ENCODE results near the gene KIRREL3.

KIRREL3 gene

GRCh38 chr11:126890561-126890960 lies 110.0 kb downstream of the KIRREL3 start:
- Histone ChIP-seq H3K27ac (ENCODE audit: low read depth, low read length) (no peak overlapping the region), H3K27me3 (ENCODE audit: insufficient read depth, low read length) (no peaks in the 10 kb centered on the region), H3K9me3 (ENCODE audit: insufficient read depth, low read depth, low read length) (no peaks in the 10 kb centered on the region), H3K9ac (ENCODE audit: low read depth, low read length) (no peak overlapping the region), H3K4me3 (ENCODE audit: low read length) (no peak overlapping the region), H3K4me1 (ENCODE audit: insufficient read depth, low read length) (peaks cover 29% of the 10 kb centered on the region), H3K36me3 (ENCODE audit: insufficient read depth, low read length) (no peaks in the 10 kb centered on the region)
- 45% methylated on average over 7 of the region's 7 CpGs for WGBS

- Histone ChIP-seq H3K9ac (ENCODE audit: low read depth, low read length) (no peak overlapping the region), H3K4me3 (ENCODE audit: low read length) (no peak overlapping the region), H3K9me3 (ENCODE audit: insufficient read depth, low read depth, low read length) (no peaks in the 10 kb centered on the region), H3K4me1 (ENCODE audit: insufficient read depth, low read length) (peaks cover 20% of the 10 kb centered on the region), H3K27me3 (ENCODE audit: insufficient read depth, low read length) (no peaks in the 10 kb centered on the region; the same call in 1 of the 2 replicates), H3K27ac (ENCODE audit: low read depth, low read length) (no peak overlapping the region), H3K36me3 (ENCODE audit: insufficient read depth, low read length) (no peaks in the 10 kb centered on the region)
- 87% methylated on average over 7 of the region's 7 CpGs for WGBS
Observed at GRCh38 chr11:126888115-126888712, 112.4 kb downstream of the KIRREL3 start.

GRCh38 chr11:126886636-126887035 lies 113.9 kb downstream of the KIRREL3 start:
- 91% methylated on average over 1 of the region's 1 CpG for WGBS
- Histone ChIP-seq H3K27me3 (ENCODE audit: insufficient read depth, low read length) (no peaks in the 10 kb centered on the region; the same call in 1 of the 2 replicates), H3K4me3 (ENCODE audit: low read length) (no peak overlapping the region), H3K27ac (ENCODE audit: low read depth, low read length) (no peak overlapping the region), H3K4me1 (ENCODE audit: insufficient read depth, low read length) (peaks cover 16% of the 10 kb centered on the region), H3K9ac (ENCODE audit: low read depth, low read length) (no peak overlapping the region), H3K36me3 (ENCODE audit: insufficient read depth, low read length) (no peaks in the 10 kb centered on the region), H3K9me3 (ENCODE audit: insufficient read depth, low read depth, low read length) (no peaks in the 10 kb centered on the region)

- H3K9me3 ChIP-seq (ENCODE audit: insufficient read depth, low read depth, low read length): no peaks in the 10 kb centered on the region
- H3K4me1 ChIP-seq (ENCODE audit: insufficient read depth, low read length): peaks cover 13% of the 10 kb centered on the region
- H3K27ac ChIP-seq (ENCODE audit: low read depth, low read length): no peak overlapping the region
- WGBS: 94% methylated on average over 3 of the region's 3 CpGs
- H3K36me3 ChIP-seq (ENCODE audit: insufficient read depth, low read length): no peaks in the 10 kb centered on the region
- H3K4me3 ChIP-seq (ENCODE audit: low read length): no peak overlapping the region
- H3K9ac ChIP-seq (ENCODE audit: low read depth, low read length): no peak overlapping the region
- H3K27me3 ChIP-seq (ENCODE audit: insufficient read depth, low read length): no peaks in the 10 kb centered on the region; the same call in 1 of the 2 replicates
Observed at GRCh38 chr11:126886085-126886484, 114.5 kb downstream of the KIRREL3 start.

GRCh38 chr11:126884594-126884993 lies 116.0 kb downstream of the KIRREL3 start:
- Histone ChIP-seq H3K36me3 (ENCODE audit: insufficient read depth, low read length) (no peaks in the 10 kb centered on the region), H3K27me3 (ENCODE audit: insufficient read depth, low read length) (no peaks in the 10 kb centered on the region; the same call in 1 of the 2 replicates), H3K4me1 (ENCODE audit: insufficient read depth, low read length) (no peaks in the 10 kb centered on the region), H3K27ac (ENCODE audit: low read depth, low read length) (no peak overlapping the region), H3K9ac (ENCODE audit: low read depth, low read length) (no peak overlapping the region), H3K9me3 (ENCODE audit: insufficient read depth, low read depth, low read length) (no peaks in the 10 kb centered on the region), H3K4me3 (ENCODE audit: low read length) (no peak overlapping the region)
- WGBS: 88% methylated on average over 5 of the region's 5 CpGs

- Histone ChIP-seq H3K27ac (ENCODE audit: low read depth, low read length) (no peak overlapping the region), H3K27me3 (ENCODE audit: insufficient read depth, low read length) (no peaks in the 10 kb centered on the region; the same call in 1 of the 2 replicates), H3K9ac (ENCODE audit: low read depth, low read length) (no peak overlapping the region), H3K4me1 (ENCODE audit: insufficient read depth, low read length) (no peaks in the 10 kb centered on the region), H3K36me3 (ENCODE audit: insufficient read depth, low read length) (no peaks in the 10 kb centered on the region), H3K9me3 (ENCODE audit: insufficient read depth, low read depth, low read length) (no peaks in the 10 kb centered on the region), H3K4me3 (ENCODE audit: low read length) (no peak overlapping the region)
- WGBS: 83% methylated on average over 4 of the region's 4 CpGs
Observed at GRCh38 chr11:126884192-126884591, 116.4 kb downstream of the KIRREL3 start.

- H3K36me3 ChIP-seq (ENCODE audit: insufficient read depth, low read length): no peaks in the 10 kb centered on the region
- no peaks in the 10 kb centered on the region for H3K9me3 ChIP-seq (ENCODE audit: insufficient read depth, low read depth, low read length)
- no peaks in the 10 kb centered on the region for H3K4me1 ChIP-seq (ENCODE audit: insufficient read depth, low read length)
- H3K27me3 ChIP-seq (ENCODE audit: insufficient read depth, low read length): no peaks in the 10 kb centered on the region; the same call in 1 of the 2 replicates
- no peak overlapping the region for H3K4me3 ChIP-seq (ENCODE audit: low read length)
- no peak overlapping the region for H3K9ac ChIP-seq (ENCODE audit: low read depth, low read length)
- no peak overlapping the region for H3K27ac ChIP-seq (ENCODE audit: low read depth, low read length)
- 89% methylated on average over 4 of the region's 5 CpGs for WGBS
Observed at GRCh38 chr11:126880872-126881271, 119.7 kb downstream of the KIRREL3 start.

GRCh38 chr11:126879516-126879915 lies 121.1 kb downstream of the KIRREL3 start:
- Histone ChIP-seq H3K9me3 (ENCODE audit: insufficient read depth, low read depth, low read length) (no peaks in the 10 kb centered on the region), H3K4me3 (ENCODE audit: low read length) (no peak overlapping the region), H3K27ac (ENCODE audit: low read depth, low read length) (no peak overlapping the region), H3K9ac (ENCODE audit: low read depth, low read length) (no peak overlapping the region), H3K36me3 (ENCODE audit: insufficient read depth, low read length) (no peaks in the 10 kb centered on the region), H3K4me1 (ENCODE audit: insufficient read depth, low read length) (no peaks in the 10 kb centered on the region), H3K27me3 (ENCODE audit: insufficient read depth, low read length) (no peaks in the 10 kb centered on the region; the same call in 1 of the 2 replicates)

GRCh38 chr11:126878913-126879482 lies 121.6 kb downstream of the KIRREL3 start:
- no peak overlapping the region for H3K9ac ChIP-seq (ENCODE audit: low read depth, low read length)
- no peaks in the 10 kb centered on the region for H3K9me3 ChIP-seq (ENCODE audit: insufficient read depth, low read depth, low read length)
- no peaks in the 10 kb centered on the region for H3K27me3 ChIP-seq (ENCODE audit: insufficient read depth, low read length)
- WGBS: 95% methylated on average over 6 of the region's 7 CpGs
- H3K36me3 ChIP-seq (ENCODE audit: insufficient read depth, low read length): no peaks in the 10 kb centered on the region
- H3K4me3 ChIP-seq (ENCODE audit: low read length): no peak overlapping the region
- no peak overlapping the region for H3K27ac ChIP-seq (ENCODE audit: low read depth, low read length)
- no peaks in the 10 kb centered on the region for H3K4me1 ChIP-seq (ENCODE audit: insufficient read depth, low read length)

GRCh38 chr11:126874831-126875230 lies 125.7 kb downstream of the KIRREL3 start:
- Histone ChIP-seq H3K27ac (ENCODE audit: low read depth, low read length) (no peak overlapping the region), H3K27me3 (ENCODE audit: insufficient read depth, low read length) (no peaks in the 10 kb centered on the region), H3K9me3 (ENCODE audit: insufficient read depth, low read depth, low read length) (peaks cover 14% of the 10 kb centered on the region), H3K9ac (ENCODE audit: low read depth, low read length) (no peak overlapping the region), H3K4me3 (ENCODE audit: low read length) (no peak overlapping the region), H3K4me1 (ENCODE audit: insufficient read depth, low read length) (no peaks in the 10 kb centered on the region), H3K36me3 (ENCODE audit: insufficient read depth, low read length) (no peaks in the 10 kb centered on the region)
- WGBS: 63% methylated on average over 5 of the region's 5 CpGs

- Histone ChIP-seq H3K9me3 (ENCODE audit: insufficient read depth, low read depth, low read length) (peaks cover 14% of the 10 kb centered on the region), H3K4me3 (ENCODE audit: low read length) (no peak overlapping the region), H3K27me3 (ENCODE audit: insufficient read depth, low read length) (no peaks in the 10 kb centered on the region), H3K36me3 (ENCODE audit: insufficient read depth, low read length) (no peaks in the 10 kb centered on the region), H3K9ac (ENCODE audit: low read depth, low read length) (no peak overlapping the region), H3K27ac (ENCODE audit: low read depth, low read length) (no peak overlapping the region), H3K4me1 (ENCODE audit: insufficient read depth, low read length) (no peaks in the 10 kb centered on the region)
- WGBS: 97% methylated on average over 3 of the region's 3 CpGs
Observed at GRCh38 chr11:126874276-126874675, 126.3 kb downstream of the KIRREL3 start.

GRCh38 chr11:126871792-126872191 lies 128.8 kb downstream of the KIRREL3 start:
- peaks cover 14% of the 10 kb centered on the region for H3K9me3 ChIP-seq (ENCODE audit: insufficient read depth, low read depth, low read length)
- H3K9ac ChIP-seq (ENCODE audit: low read depth, low read length): no peak overlapping the region
- no peaks in the 10 kb centered on the region for H3K4me1 ChIP-seq (ENCODE audit: insufficient read depth, low read length)
- H3K36me3 ChIP-seq (ENCODE audit: insufficient read depth, low read length): no peaks in the 10 kb centered on the region
- no peak overlapping the region for H3K4me3 ChIP-seq (ENCODE audit: low read length)
- no peaks in the 10 kb centered on the region for H3K27me3 ChIP-seq (ENCODE audit: insufficient read depth, low read length)
- H3K27ac ChIP-seq (ENCODE audit: low read depth, low read length): no peak overlapping the region
